GM12878 (cell line): ENCODE results near the gene FLRT1.

Source experiments
- BRCA1 ChIP-seq: IDR thresholded peaks from 2 replicates; pipeline ENCODE4 v1.6.1; 2011; ENCODE audit warnings: low read depth, low read length, improper control_type of control experiment
- EZH2 ChIP-seq: IDR thresholded peaks from 2 replicates; pipeline ENCODE4 v1.6.1; 2012; ENCODE audit warnings: low read depth, mild to moderate bottlenecking, control low read depth, inconsistent platforms, low read length, borderline replicate concordance; ENCODE audit not compliant: control insufficient read depth
- HDAC6 ChIP-seq: fragments of 200-600 bp; sonication (generic); IDR thresholded peaks from one replicate; pipeline ENCODE4 v1.8.0; 2017; ENCODE audit warnings: antibody characterized with exemption; ENCODE audit not compliant: unreplicated experiment
- MAX ChIP-seq: IDR thresholded peaks from 2 replicates; pipeline ENCODE4 v1.6.1; 2012; ENCODE audit warnings: low read depth, low read length, improper control_type of control experiment
- MEF2A ChIP-seq: IDR thresholded peaks from 2 replicates; pipeline ENCODE4 v1.6.1; 2011; ENCODE audit warnings: low read depth, mild to moderate bottlenecking, low read length, moderate library complexity; ENCODE audit not compliant: insufficient read depth
- MYC ChIP-seq: IDR thresholded peaks from 2 replicates; pipeline ENCODE4 v1.6.1; 2011; ENCODE audit warnings: mild to moderate bottlenecking, low read length, moderate library complexity, inconsistent platforms; ENCODE audit not compliant: insufficient read depth, insufficient replicate concordance, insufficient read length, severe bottlenecking
- POLR2A ChIP-seq: IDR thresholded peaks from 2 replicates; pipeline ENCODE4 v1.6.1; 2011; ENCODE audit warnings: low read depth, mild to moderate bottlenecking, low read length
- POLR2AphosphoS5 ChIP-seq: IDR thresholded peaks from 2 replicates; pipeline ENCODE4 v1.6.1; 2011; ENCODE audit warnings: mild to moderate bottlenecking, low read length, inconsistent platforms
- SMARCA5 ChIP-seq: fragments of 450-650 bp; IDR thresholded peaks from 2 replicates; pipeline ENCODE4 v1.6.1; 2017; ENCODE audit warnings: mild to moderate bottlenecking
- TAF1 ChIP-seq: IDR thresholded peaks from 2 replicates; pipeline ENCODE4 v1.6.1; 2011; ENCODE audit warnings: mild to moderate bottlenecking, low read depth, low read length, borderline replicate concordance
- TCF7 ChIP-seq: IDR thresholded peaks from 2 replicates; pipeline ENCODE4 v1.6.1; 2014; ENCODE audit warnings: antibody characterized with exemption, borderline replicate concordance
- ZBTB11 ChIP-seq: fragments of 450-650 bp; formaldehyde crosslinking; IDR thresholded peaks from 2 replicates; pipeline ENCODE4 v1.5.0; 2022; ENCODE audit warnings: mild to moderate bottlenecking, missing genetic modification characterization

- no peak for TF ChIP-seq SMARCA5
- no peak for TF ChIP-seq POLR2AphosphoS5
- no peak for TF ChIP-seq ZBTB11 (CRISPR knock-in tag)
- TF ChIP-seq POLR2A = no peak
- no peak for TF ChIP-seq BRCA1
- no peak for TF ChIP-seq MEF2A
- TF ChIP-seq TCF7 = no peak
- no peak for TF ChIP-seq EZH2
- no peak for TF ChIP-seq MAX
- no peak for TF ChIP-seq MYC
- no peak for TF ChIP-seq TAF1
- no peak for TF ChIP-seq HDAC6
Observed at GRCh38 chr11:64058494-64058893, 22.8 kb downstream of the FLRT1 start.
